ENCODE measurements around the gene SEC61A2. TPM values are rescaled to one million over a fixed set of nuclear protein-coding genes. Genes with fewer than 3 reads are reported as not detected.

Gene SEC61A2
- polyA plus RNA-seq, 1 donor from 2014 or later, result 75.4 TPM

GRCh38 chr10:12202226-12202625 lies 72.7 kb downstream of the SEC61A2 start:
- H3K27me3 ChIP-seq (ENCODE audit: insufficient read depth, low read depth, low read length), result no peaks in the 10 kb centered on the region
- H2AFZ ChIP-seq (ENCODE audit: low read depth, low read length), result no peak overlapping the region
- H3K4me2 ChIP-seq (ENCODE audit: low read length), result no peak overlapping the region
- H4K20me1 ChIP-seq (ENCODE audit: insufficient read depth), result no peaks in the 10 kb centered on the region
- TF ChIP-seq EP300 (conservative IDR thresholded peaks at IDR 0.05; ENCODE audit: poor library complexity, severe bottlenecking), result no peak
- TF ChIP-seq SMC3 (conservative IDR thresholded peaks at IDR 0.05; ENCODE audit: poor library complexity), result no peak
- no peak for TF ChIP-seq MXI1 (conservative IDR thresholded peaks at IDR 0.05; ENCODE audit: poor library complexity, severe bottlenecking)
- no peak for TF ChIP-seq POLR2AphosphoS5 (IDR thresholded peaks at IDR 0.05)
- TF ChIP-seq EZH2 (IDR thresholded peaks at IDR 0.05; ENCODE audit: borderline replicate concordance, insufficient read depth, low read length, poor library complexity, severe bottlenecking), result no peak
- TF ChIP-seq RAD21 (conservative IDR thresholded peaks at IDR 0.05), result no peak
- TF ChIP-seq REST (IDR thresholded peaks at IDR 0.05; ENCODE audit: borderline replicate concordance), result no peak
- no peak for TF ChIP-seq TAF1 (IDR thresholded peaks at IDR 0.05; ENCODE audit: low read depth)
- no peak for TF ChIP-seq CTCF (IDR thresholded peaks at IDR 0.05; ENCODE audit: poor library complexity, severe bottlenecking)
- H3F3A ChIP-seq (ENCODE audit: insufficient read depth, low read length, poor library complexity, severe bottlenecking), result no peaks in the 10 kb centered on the region
- no peak overlapping the region for H3K4me3 ChIP-seq (ENCODE audit: low read length)
- H3K36me3 ChIP-seq (ENCODE audit: insufficient read depth, low read length), result peaks cover 6% of the 10 kb centered on the region
- H3K9me3 ChIP-seq (ENCODE audit: low read length), result no peaks in the 10 kb centered on the region
- no peak overlapping the region for H3K27ac ChIP-seq (ENCODE audit: low read length)
- H3K9me2 ChIP-seq (ENCODE audit: insufficient read depth, low read length), result no peaks in the 10 kb centered on the region
- H3K79me2 ChIP-seq (replicated peaks; ENCODE audit: insufficient read depth, low read length), result peaks cover 44% of the 10 kb centered on the region
- H3K9ac ChIP-seq (ENCODE audit: low read length), result no peak overlapping the region

GRCh38 chr10:12205082-12205481 lies 75.6 kb downstream of the SEC61A2 start:
- Histone ChIP-seq H3K9me2 (ENCODE audit: insufficient read depth, low read length) (no peaks in the 10 kb centered on the region), H3K27ac (ENCODE audit: low read length) (no peak overlapping the region), H3K9ac (ENCODE audit: low read length) (no peak overlapping the region), H3F3A (ENCODE audit: insufficient read depth, low read length, poor library complexity, severe bottlenecking) (no peaks in the 10 kb centered on the region), H3K9me3 (ENCODE audit: low read length) (no peaks in the 10 kb centered on the region), H2AFZ (ENCODE audit: low read depth, low read length) (no peak overlapping the region), H3K4me3 (ENCODE audit: low read length) (no peak overlapping the region), H3K4me2 (ENCODE audit: low read length) (no peak overlapping the region), H3K79me2 (replicated peaks; ENCODE audit: insufficient read depth, low read length) (peaks cover 19% of the 10 kb centered on the region), H3K36me3 (ENCODE audit: insufficient read depth, low read length) (peaks cover 6% of the 10 kb centered on the region), H4K20me1 (ENCODE audit: insufficient read depth) (no peaks in the 10 kb centered on the region), H3K27me3 (ENCODE audit: insufficient read depth, low read depth, low read length) (no peaks in the 10 kb centered on the region)
- no peak for TF ChIP-seq MXI1 (conservative IDR thresholded peaks at IDR 0.05; ENCODE audit: poor library complexity, severe bottlenecking)
- TF ChIP-seq SMC3 (conservative IDR thresholded peaks at IDR 0.05; ENCODE audit: poor library complexity), result no peak

GRCh38 chr10:12207114-12207513 lies 77.6 kb downstream of the SEC61A2 start:
- Histone ChIP-seq H4K20me1 (ENCODE audit: insufficient read depth) (no peaks in the 10 kb centered on the region), H3K27ac (ENCODE audit: low read length) (no peak overlapping the region), H3K9me2 (ENCODE audit: insufficient read depth, low read length) (no peaks in the 10 kb centered on the region), H3K9me3 (ENCODE audit: low read length) (no peaks in the 10 kb centered on the region), H3K9ac (ENCODE audit: low read length) (no peak overlapping the region), H3F3A (ENCODE audit: insufficient read depth, low read length, poor library complexity, severe bottlenecking) (no peaks in the 10 kb centered on the region), H3K36me3 (ENCODE audit: insufficient read depth, low read length) (peaks cover 5% of the 10 kb centered on the region), H3K4me3 (ENCODE audit: low read length) (no peak overlapping the region), H2AFZ (ENCODE audit: low read depth, low read length) (no peak overlapping the region), H3K79me2 (replicated peaks; ENCODE audit: insufficient read depth, low read length) (peaks cover 15% of the 10 kb centered on the region), H3K4me2 (ENCODE audit: low read length) (no peak overlapping the region), H3K27me3 (ENCODE audit: insufficient read depth, low read depth, low read length) (no peaks in the 10 kb centered on the region)
- TF ChIP-seq CTCF (IDR thresholded peaks at IDR 0.05; ENCODE audit: poor library complexity, severe bottlenecking) (no peak), REST (IDR thresholded peaks at IDR 0.05; ENCODE audit: borderline replicate concordance) (no peak), TAF1 (IDR thresholded peaks at IDR 0.05; ENCODE audit: low read depth) (no peak), MXI1 (conservative IDR thresholded peaks at IDR 0.05; ENCODE audit: poor library complexity, severe bottlenecking) (no peak), POLR2AphosphoS5 (IDR thresholded peaks at IDR 0.05) (no peak), SMC3 (conservative IDR thresholded peaks at IDR 0.05; ENCODE audit: poor library complexity) (no peak), EP300 (conservative IDR thresholded peaks at IDR 0.05; ENCODE audit: poor library complexity, severe bottlenecking) (no peak), EZH2 (IDR thresholded peaks at IDR 0.05; ENCODE audit: borderline replicate concordance, insufficient read depth, low read length, poor library complexity, severe bottlenecking) (no peak), RAD21 (conservative IDR thresholded peaks at IDR 0.05) (no peak)
